DND-41 (cell line): ENCODE results near the gene NFIA.

Source experiments
- CTCF ChIP-seq: IDR thresholded peaks from 2 replicates; pipeline ENCODE4 v1.5.1; 2012; ENCODE audit warnings: borderline replicate concordance, low read length, moderate library complexity, mild to moderate bottlenecking; ENCODE audit not compliant: poor library complexity, severe bottlenecking; ENCODE audit errors: extremely low read depth
- EZH2 ChIP-seq: IDR thresholded peaks from 3 replicates; pipeline ENCODE4 v1.6.1; 2012; ENCODE audit warnings: borderline replicate concordance, low read depth, mild to moderate bottlenecking, moderate library complexity, low read length, inconsistent platforms; ENCODE audit not compliant: severe bottlenecking

GRCh38 chr1:61184040-61184713 lies 101.8 kb downstream of the NFIA start:
- no peak for TF ChIP-seq CTCF
- TF ChIP-seq EZH2: no peak
